ENCODE data around the gene POLA2. TPM values are rescaled to one million over a fixed set of nuclear protein-coding genes. Genes with fewer than 3 reads are reported as not detected.
A peak's percentile ranks its signal among the peaks of the same experiment; 100 is the strongest.

POLA2 gene
- total RNA-seq, 1 experiment from 2014 or later, result 47.8 TPM

- DNase-seq (ENCODE audit: low read depth), result no peak
These were observed 24.9 kb downstream of the POLA2 start for GRCh38 chr11:65286686-65287085.

- no peak for DNase-seq (ENCODE audit: low read depth)
These were observed 25.8 kb downstream of the POLA2 start for GRCh38 chr11:65287601-65288000.

GRCh38 chr11:65288706-65289536 lies 27.2 kb downstream of the POLA2 start:
- no peak for DNase-seq (ENCODE audit: low read depth)

- peak; percentile 57 for DNase-seq (ENCODE audit: low read depth)
These were observed 28.8 kb downstream of the POLA2 start for GRCh38 chr11:65290448-65291165.

GRCh38 chr11:65291613-65292012 lies 29.9 kb downstream of the POLA2 start:
- peak; percentile 53 for DNase-seq (ENCODE audit: low read depth)

GRCh38 chr11:65292890-65293289 lies 31.1 kb downstream of the POLA2 start:
- DNase-seq (ENCODE audit: low read depth), result no peak

GRCh38 chr11:65293909-65294381 lies 32.2 kb downstream of the POLA2 start:
- no peak for DNase-seq (ENCODE audit: low read depth)

GRCh38 chr11:65295001-65295400 lies 33.2 kb downstream of the POLA2 start:
- no peak for DNase-seq (ENCODE audit: low read depth)

GRCh38 chr11:65295571-65296341 lies 34.0 kb downstream of the POLA2 start:
- no peak for DNase-seq (ENCODE audit: low read depth)

GRCh38 chr11:65297026-65297672 lies 35.4 kb downstream of the POLA2 start:
- DNase-seq (ENCODE audit: low read depth), result no peak

- DNase-seq (ENCODE audit: low read depth), result no peak
These were observed 36.4 kb downstream of the POLA2 start for GRCh38 chr11:65298131-65298535.

- DNase-seq (ENCODE audit: low read depth), result no peak
These were observed 37.0 kb downstream of the POLA2 start for GRCh38 chr11:65298655-65299179.

GRCh38 chr11:65300621-65301275 lies 39.0 kb downstream of the POLA2 start:
- DNase-seq (ENCODE audit: low read depth), result no peak

- DNase-seq (ENCODE audit: low read depth), result no peak
These were observed 39.9 kb downstream of the POLA2 start for GRCh38 chr11:65301491-65302329.

- DNase-seq (ENCODE audit: low read depth), result no peak
These were observed 41.8 kb downstream of the POLA2 start for GRCh38 chr11:65303555-65303954.

GRCh38 chr11:65304110-65304509 lies 42.3 kb downstream of the POLA2 start:
- DNase-seq (ENCODE audit: low read depth), result no peak

GRCh38 chr11:65304613-65305012 lies 42.9 kb downstream of the POLA2 start:
- no peak for DNase-seq (ENCODE audit: low read depth)

- DNase-seq (ENCODE audit: low read depth), result peak; percentile 48
These were observed 43.9 kb downstream of the POLA2 start for GRCh38 chr11:65305501-65306268.
